ENCODE measurements around the gene DUSP22.

DNA sequence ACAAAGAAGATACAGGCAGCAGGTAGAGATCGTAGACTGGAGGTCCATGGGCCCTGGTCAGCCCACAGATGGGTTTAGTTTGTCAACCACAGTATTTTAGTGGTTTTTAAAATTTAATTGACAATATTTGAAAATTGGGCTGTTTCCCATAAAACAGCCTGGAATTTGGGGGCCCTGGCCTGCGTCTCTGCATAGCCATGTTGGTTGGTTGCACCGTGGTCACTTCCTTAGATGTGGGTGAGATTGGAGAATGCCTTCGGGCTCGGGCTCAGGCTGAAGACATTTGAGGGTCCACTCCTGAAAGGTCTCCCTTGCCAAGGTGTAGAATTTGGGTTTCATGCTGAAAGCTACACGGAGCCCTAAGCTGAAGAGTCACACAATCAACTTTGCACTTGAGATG lies 7.7 kb downstream of the DUSP22 start:
- TF ChIP-seq, protein P1, sequence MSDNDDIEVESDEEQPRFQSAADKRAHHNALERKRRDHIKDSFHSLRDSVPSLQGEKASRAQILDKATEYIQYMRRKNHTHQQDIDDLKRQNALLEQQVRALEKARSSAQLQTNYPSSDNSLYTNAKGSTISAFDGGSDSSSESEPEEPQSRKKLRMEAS (IDR thresholded peaks at IDR 0.05), result no peak
- TF ChIP-seq POLR2AphosphoS5 (IDR thresholded peaks at IDR 0.05; ENCODE audit: low read depth, low read length), result no peak
- no peak for TF ChIP-seq ELF1 (IDR thresholded peaks at IDR 0.05; ENCODE audit: borderline replicate concordance, low read depth)
- TF ChIP-seq, protein P2, sequence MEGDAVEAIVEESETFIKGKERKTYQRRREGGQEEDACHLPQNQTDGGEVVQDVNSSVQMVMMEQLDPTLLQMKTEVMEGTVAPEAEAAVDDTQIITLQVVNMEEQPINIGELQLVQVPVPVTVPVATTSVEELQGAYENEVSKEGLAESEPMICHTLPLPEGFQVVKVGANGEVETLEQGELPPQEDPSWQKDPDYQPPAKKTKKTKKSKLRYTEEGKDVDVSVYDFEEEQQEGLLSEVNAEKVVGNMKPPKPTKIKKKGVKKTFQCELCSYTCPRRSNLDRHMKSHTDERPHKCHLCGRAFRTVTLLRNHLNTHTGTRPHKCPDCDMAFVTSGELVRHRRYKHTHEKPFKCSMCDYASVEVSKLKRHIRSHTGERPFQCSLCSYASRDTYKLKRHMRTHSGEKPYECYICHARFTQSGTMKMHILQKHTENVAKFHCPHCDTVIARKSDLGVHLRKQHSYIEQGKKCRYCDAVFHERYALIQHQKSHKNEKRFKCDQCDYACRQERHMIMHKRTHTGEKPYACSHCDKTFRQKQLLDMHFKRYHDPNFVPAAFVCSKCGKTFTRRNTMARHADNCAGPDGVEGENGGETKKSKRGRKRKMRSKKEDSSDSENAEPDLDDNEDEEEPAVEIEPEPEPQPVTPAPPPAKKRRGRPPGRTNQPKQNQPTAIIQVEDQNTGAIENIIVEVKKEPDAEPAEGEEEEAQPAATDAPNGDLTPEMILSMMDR (IDR thresholded peaks at IDR 0.05 in 2 of 3, conservative IDR thresholded peaks at IDR 0.05 in 1 of 3; ENCODE audit: borderline replicate concordance in 1 of 3, insufficient read depth in 1 of 3, low read depth in 2 of 3, low read length in 2 of 3), result no peak
- TF ChIP-seq SIN3A (IDR thresholded peaks at IDR 0.05; ENCODE audit: low read depth), result no peak
- no peak for TF ChIP-seq EZH2 (IDR thresholded peaks at IDR 0.05)
- TF ChIP-seq JUND (IDR thresholded peaks at IDR 0.05), result no peak
- TF ChIP-seq POLR2A (IDR thresholded peaks at IDR 0.05; ENCODE audit: borderline replicate concordance, extremely low read depth, insufficient read depth, insufficient read length), result no peak
- TF ChIP-seq, protein P3, sequence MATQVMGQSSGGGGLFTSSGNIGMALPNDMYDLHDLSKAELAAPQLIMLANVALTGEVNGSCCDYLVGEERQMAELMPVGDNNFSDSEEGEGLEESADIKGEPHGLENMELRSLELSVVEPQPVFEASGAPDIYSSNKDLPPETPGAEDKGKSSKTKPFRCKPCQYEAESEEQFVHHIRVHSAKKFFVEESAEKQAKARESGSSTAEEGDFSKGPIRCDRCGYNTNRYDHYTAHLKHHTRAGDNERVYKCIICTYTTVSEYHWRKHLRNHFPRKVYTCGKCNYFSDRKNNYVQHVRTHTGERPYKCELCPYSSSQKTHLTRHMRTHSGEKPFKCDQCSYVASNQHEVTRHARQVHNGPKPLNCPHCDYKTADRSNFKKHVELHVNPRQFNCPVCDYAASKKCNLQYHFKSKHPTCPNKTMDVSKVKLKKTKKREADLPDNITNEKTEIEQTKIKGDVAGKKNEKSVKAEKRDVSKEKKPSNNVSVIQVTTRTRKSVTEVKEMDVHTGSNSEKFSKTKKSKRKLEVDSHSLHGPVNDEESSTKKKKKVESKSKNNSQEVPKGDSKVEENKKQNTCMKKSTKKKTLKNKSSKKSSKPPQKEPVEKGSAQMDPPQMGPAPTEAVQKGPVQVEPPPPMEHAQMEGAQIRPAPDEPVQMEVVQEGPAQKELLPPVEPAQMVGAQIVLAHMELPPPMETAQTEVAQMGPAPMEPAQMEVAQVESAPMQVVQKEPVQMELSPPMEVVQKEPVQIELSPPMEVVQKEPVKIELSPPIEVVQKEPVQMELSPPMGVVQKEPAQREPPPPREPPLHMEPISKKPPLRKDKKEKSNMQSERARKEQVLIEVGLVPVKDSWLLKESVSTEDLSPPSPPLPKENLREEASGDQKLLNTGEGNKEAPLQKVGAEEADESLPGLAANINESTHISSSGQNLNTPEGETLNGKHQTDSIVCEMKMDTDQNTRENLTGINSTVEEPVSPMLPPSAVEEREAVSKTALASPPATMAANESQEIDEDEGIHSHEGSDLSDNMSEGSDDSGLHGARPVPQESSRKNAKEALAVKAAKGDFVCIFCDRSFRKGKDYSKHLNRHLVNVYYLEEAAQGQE (IDR thresholded peaks at IDR 0.05; ENCODE audit: low read depth), result no peak
